ENCODE measurements around the gene FAM111A. TPM values are rescaled to one million over a fixed set of nuclear protein-coding genes. Genes with fewer than 3 reads are reported as not detected.

The FAM111A gene
- total RNA-seq, 2 experiments from 2014 or later, result 87.9 to 135 TPM

DNA sequence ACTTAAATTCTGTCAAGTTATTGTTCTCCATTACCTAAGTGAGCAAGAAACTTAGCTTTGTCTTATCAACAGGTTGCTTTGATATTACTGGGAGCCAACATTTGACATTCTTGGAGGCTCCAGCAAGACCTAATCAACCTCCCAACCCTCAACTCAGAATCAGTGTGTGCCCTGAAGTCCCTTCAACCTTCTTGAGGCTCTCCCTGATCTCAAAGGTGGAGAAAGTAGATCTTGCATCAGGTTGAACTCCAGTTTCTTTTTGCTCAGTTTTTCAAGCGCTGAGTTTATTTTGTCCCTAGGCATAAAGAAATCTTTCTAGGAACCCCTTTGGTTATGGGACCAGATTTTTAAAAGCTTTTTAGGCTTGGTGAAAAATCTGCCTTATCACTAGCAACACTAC is 1.4 kb downstream of the FAM111A start:
- ATAC-seq (no peak), DNase-seq (no peak)
- Mint-ChIP-seq H3K36me3 (ENCODE audit: low read depth) (peaks cover 40% of the 10 kb centered on the region), H3K9me3 (ENCODE audit: low read depth) (no peaks in the 10 kb centered on the region), H3K27me3 (no peaks in the 10 kb centered on the region), H3K4me3 (peak overlapping the region; percentile 91), H3K27ac (peak overlapping the region; percentile 93), H3K4me1 (peaks cover 50% of the 10 kb centered on the region)
- ChIA-PET POLR2A (interaction anchor here (0.6 to 1.8 kb wide), 3 partner anchors 14 to 552 kb away, joined by 3 to 8 read pairs (median 3); no protein-coding TSS in a partner anchor), CTCF (interaction anchor here (0.6 to 9.6 kb wide), 16 partner anchors 8 to 665 kb away, joined by 3 to 130 read pairs (median 4); partner anchors contain the start of genes DTX4 and FAM111B)
- intact Hi-C loops (cut with DNase I, micrococcal nuclease), result loop anchor here (1.0 to 5.0 kb wide), 9 partner anchors 8 to 1717 kb away; partner anchors contain the start of genes OSBP (in 1 of the 2), SELENOH (in 1 of the 2), SLC43A3 (in 1 of the 2) and ZDHHC5 (in 1 of the 2)

DNA sequence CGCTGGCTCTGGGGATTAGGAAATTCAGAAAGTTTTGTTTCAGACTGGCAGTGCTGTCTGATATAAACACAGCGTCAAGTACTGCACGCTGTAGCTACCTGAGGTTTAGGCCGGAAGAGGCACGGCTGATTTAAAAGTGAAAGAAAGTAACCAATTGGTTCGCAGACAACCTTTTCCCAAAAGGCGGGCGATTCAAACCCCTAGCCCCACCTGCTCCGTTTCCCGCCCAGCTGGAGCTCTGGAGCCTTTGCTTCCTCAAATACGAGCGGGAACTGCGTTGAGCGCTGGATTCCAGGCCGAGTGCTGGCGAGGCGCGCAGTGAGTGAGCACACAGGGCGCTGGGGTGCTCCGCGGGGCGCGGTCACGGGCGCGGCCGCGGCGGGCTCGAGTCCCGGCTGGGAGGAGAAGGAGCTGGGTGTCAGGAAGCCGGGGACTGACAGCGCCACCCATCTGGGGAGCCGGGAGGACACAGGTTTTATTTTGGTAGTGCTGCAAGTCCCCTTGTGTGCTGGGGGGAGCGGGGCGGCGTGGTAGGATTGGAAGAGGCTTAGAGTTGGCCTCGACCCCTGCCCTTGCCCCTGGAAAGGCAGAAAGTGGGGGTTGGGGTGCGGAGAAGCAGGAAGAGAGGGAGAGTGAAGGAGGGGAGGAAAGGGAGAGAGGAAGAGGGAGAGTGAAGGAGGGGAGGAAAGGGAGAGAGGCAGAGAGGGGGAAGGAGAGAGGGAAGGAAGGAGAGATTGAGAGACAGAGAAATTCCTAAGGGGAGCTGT is 2.1 kb downstream of the FAM111A start:
- peak overlapping the region; percentile 91 for H3K4me3 Mint-ChIP-seq
- H3K36me3 Mint-ChIP-seq (ENCODE audit: low read depth), result peaks cover 45% of the 10 kb centered on the region
- peak; percentile 63 for ATAC-seq

DNA sequence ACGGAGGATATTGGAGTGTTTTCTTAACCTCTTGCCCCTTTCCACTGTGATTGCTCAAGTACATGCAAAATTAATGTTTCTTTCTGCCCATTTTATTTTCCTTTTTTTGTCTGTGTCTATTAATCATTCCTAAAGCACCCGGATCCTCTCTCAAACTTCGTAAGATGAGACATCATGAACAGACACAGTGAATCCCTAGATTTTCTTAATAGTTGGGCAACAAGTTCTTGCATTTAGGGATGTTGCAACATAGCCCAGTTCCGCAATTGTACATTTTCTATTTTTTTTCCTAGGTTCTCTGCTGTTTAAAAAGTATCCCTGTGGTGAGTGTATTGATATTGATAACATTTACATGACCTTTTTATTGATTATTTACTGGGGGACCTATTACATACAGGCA is 2.9 kb downstream of the FAM111A start:
- Mint-ChIP-seq H3K27me3 (no peaks in the 10 kb centered on the region), H3K36me3 (ENCODE audit: low read depth) (peaks cover 53% of the 10 kb centered on the region), H3K9me3 (ENCODE audit: low read depth) (no peaks in the 10 kb centered on the region), H3K4me1 (peaks cover 53% of the 10 kb centered on the region), H3K4me3 (peak overlapping the region; percentile 91), H3K27ac (peak overlapping the region; percentile 93)
- ChIA-PET CTCF (interaction anchor here (1.1 to 9.6 kb wide), 5 partner anchors 10 to 38 kb away, joined by 4 to 130 read pairs (median 13); partner anchors contain the start of genes DTX4 and FAM111B), POLR2A (no interaction called here)
- no peak for DNase-seq
- intact Hi-C loops (cut with DNase I, micrococcal nuclease), result loop anchor here in 1 of 2 experiments (2.0 kb wide), 1 partner anchor 223 kb away; no protein-coding TSS in a partner anchor
- no peak for ATAC-seq

More for the DNA sequence above, 2.1 kb downstream of the FAM111A start:
- Mint-ChIP-seq H3K27ac (peak overlapping the region; percentile 93), H3K4me1 (peaks cover 50% of the 10 kb centered on the region), H3K9me3 (ENCODE audit: low read depth) (no peaks in the 10 kb centered on the region), H3K27me3 (no peaks in the 10 kb centered on the region)
- ChIA-PET POLR2A (interaction anchor here (0.6 to 1.8 kb wide), 3 partner anchors 14 to 552 kb away, joined by 3 to 8 read pairs (median 3); no protein-coding TSS in a partner anchor), CTCF (interaction anchor here (0.6 to 9.6 kb wide), 16 partner anchors 9 to 664 kb away, joined by 3 to 130 read pairs (median 4); partner anchors contain the start of genes DTX4 and FAM111B)
- intact Hi-C loops (cut with DNase I, micrococcal nuclease), result loop anchor here (1.0 to 5.0 kb wide), 9 partner anchors 8 to 1717 kb away; partner anchors contain the start of genes OSBP (in 1 of the 2), SELENOH (in 1 of the 2), SLC43A3 (in 1 of the 2) and ZDHHC5 (in 1 of the 2)
- peak; percentile 86 for DNase-seq

DNA sequence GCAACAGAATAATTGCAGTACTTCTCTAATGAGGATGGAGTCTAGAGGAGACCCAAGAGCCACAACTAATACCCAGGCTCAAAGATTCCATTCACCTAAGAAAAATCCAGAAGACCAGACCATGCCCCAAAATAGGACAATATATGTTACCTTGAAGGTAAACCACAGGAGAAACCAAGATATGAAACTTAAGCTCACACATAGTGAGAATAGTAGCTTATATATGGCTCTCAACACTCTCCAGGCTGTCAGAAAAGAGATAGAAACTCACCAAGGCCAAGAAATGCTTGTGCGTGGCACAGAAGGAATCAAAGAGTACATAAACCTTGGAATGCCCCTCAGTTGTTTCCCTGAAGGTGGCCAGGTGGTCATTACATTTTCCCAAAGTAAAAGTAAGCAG is 9.1 kb downstream of the FAM111A start:
- POLR2A ChIA-PET, result interaction anchor here (1.4 to 1.9 kb wide), 2 partner anchors 9 to 45 kb away, joined by 3 to 7 read pairs; partner anchors contain the start of genes FAM111A and FAM111B
- CTCF ChIA-PET, result interaction anchor here (0.8 to 2.9 kb wide), 7 partner anchors 9 to 94 kb away, joined by 3 to 12 read pairs (median 8); partner anchors contain the start of genes DTX4, FAM111A and FAM111B
- Mint-ChIP-seq H3K9me3 (ENCODE audit: low read depth) (no peaks in the 10 kb centered on the region), H3K27ac (peak overlapping the region; percentile 93), H3K27me3 (no peaks in the 10 kb centered on the region), H3K4me3 (no peak overlapping the region), H3K36me3 (ENCODE audit: low read depth) (peaks cover 69% of the 10 kb centered on the region), H3K4me1 (peaks cover 42% of the 10 kb centered on the region)
- DNase-seq (no peak), ATAC-seq (peak; percentile 59)
- intact Hi-C loops (cut with DNase I, micrococcal nuclease), result loop anchor here (1.0 to 2.0 kb wide), 3 partner anchors 7 to 578 kb away; partner anchors contain the start of gene FAM111B (in 2 of the 2)

DNA sequence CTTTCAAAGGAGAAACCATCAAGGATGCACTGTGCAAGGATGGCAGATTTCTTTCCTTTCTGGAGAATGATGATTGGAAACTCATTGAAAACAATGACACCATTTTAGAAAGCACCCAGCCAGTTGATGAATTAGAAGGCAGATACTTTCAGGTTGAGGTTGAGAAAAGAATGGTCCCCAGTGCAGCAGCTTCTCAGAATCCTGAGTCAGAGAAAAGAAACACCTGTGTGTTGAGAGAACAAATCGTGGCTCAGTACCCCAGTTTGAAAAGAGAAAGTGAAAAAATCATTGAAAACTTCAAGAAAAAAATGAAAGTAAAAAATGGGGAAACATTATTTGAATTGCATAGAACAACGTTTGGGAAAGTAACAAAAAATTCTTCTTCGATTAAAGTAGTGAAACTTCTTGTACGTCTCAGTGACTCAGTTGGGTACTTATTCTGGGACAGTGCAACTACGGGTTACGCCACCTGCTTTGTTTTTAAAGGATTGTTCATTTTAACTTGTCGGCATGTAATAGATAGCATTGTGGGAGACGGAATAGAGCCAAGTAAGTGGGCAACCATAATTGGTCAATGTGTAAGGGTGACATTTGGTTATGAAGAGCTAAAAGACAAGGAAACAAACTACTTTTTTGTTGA is 9.8 kb downstream of the FAM111A start:
- Mint-ChIP-seq H3K9me3 (ENCODE audit: low read depth) (no peaks in the 10 kb centered on the region), H3K27me3 (no peaks in the 10 kb centered on the region), H3K36me3 (ENCODE audit: low read depth) (peaks cover 62% of the 10 kb centered on the region), H3K4me3 (peak overlapping the region; percentile 45), H3K27ac (peak overlapping the region; percentile 93), H3K4me1 (peaks cover 38% of the 10 kb centered on the region)
- CTCF ChIA-PET, result interaction anchor here (0.5 to 2.9 kb wide), 11 partner anchors 8 to 392 kb away, joined by 3 to 12 read pairs (median 4); partner anchors contain the start of genes DTX4, FAM111A and FAM111B
- POLR2A ChIA-PET, result interaction anchor here (1.4 to 1.9 kb wide), 2 partner anchors 10 to 46 kb away, joined by 3 to 7 read pairs; partner anchors contain the start of genes FAM111A and FAM111B
- intact Hi-C loops (cut with DNase I, micrococcal nuclease), result loop anchor here (1.0 to 2.0 kb wide), 3 partner anchors 8 to 579 kb away; partner anchors contain the start of gene FAM111B (in 2 of the 2)
- peak; percentile 97 for ATAC-seq
- peak; percentile 58 for DNase-seq

DNA sequence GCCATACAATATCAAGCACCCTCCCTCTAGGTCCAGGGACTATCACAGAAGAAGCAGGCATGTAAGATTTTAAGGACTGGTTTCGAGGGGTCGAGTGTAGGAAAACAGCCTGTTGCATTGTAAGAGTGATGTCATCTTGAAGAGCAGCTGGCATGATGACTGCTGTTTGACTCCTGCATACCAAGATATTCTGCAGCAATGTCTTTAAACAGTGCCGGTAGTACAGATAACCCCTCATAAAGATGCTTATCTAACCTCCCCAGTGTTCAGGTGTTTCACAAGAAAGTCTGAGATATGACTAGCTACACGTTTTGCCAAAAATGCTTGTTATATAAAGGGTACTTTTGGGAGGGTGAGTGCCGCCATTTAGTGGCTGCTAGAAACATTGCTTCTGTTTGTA is 12.0 kb downstream of the FAM111A start:
- Mint-ChIP-seq H3K36me3 (ENCODE audit: low read depth) (peaks cover 43% of the 10 kb centered on the region), H3K9me3 (ENCODE audit: low read depth) (no peaks in the 10 kb centered on the region), H3K4me1 (peaks cover 35% of the 10 kb centered on the region), H3K27ac (no peak overlapping the region), H3K4me3 (no peak overlapping the region), H3K27me3 (no peaks in the 10 kb centered on the region)
- CTCF ChIA-PET, result interaction anchor here (1.0 to 3.3 kb wide), 2 partner anchors 16 to 19 kb away, joined by 3 to 19 read pairs; partner anchors contain the start of gene DTX4
- ATAC-seq (no peak), DNase-seq (no peak)
- intact Hi-C loops (cut with DNase I, micrococcal nuclease), result loop anchor here in 1 of 2 experiments (5.0 kb wide), 1 partner anchor 197 kb away; no protein-coding TSS in a partner anchor
- POLR2A ChIA-PET, result no interaction called here

DNA sequence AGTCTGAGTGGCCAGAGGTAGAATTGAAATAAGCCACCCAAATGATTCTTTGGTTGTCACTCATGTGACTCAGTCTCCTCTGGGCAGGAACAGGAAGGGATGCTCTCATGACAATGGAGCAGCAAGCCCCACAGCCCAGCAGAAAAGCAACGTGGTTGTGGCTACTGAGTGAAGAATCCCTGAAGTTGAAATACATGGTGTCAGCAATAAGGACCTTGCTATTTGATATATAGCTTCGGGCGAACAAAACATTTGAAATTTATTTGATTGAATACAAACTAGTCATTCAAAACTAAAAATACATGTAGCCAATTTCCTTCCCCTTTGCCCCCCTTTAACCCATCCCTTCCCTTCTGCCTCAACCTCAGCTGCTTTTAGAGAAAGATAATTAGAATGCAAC is 14.8 kb downstream of the FAM111A start:
- ChIA-PET CTCF (interaction anchor here (0.6 to 3.8 kb wide), 26 partner anchors 8 to 590 kb away, joined by 3 to 130 read pairs (median 7); partner anchors contain the start of genes DTX4, FAM111A and FAM111B), POLR2A (interaction anchor here (0.7 kb wide), 1 partner anchor 280 kb away, joined by 4 read pairs; no protein-coding TSS in a partner anchor)
- Mint-ChIP-seq H3K4me1 (peaks cover 16% of the 10 kb centered on the region), H3K36me3 (ENCODE audit: low read depth) (peaks cover 19% of the 10 kb centered on the region), H3K4me3 (no peak overlapping the region), H3K27me3 (peaks cover 3% of the 10 kb centered on the region), H3K27ac (no peak overlapping the region), H3K9me3 (ENCODE audit: low read depth) (no peaks in the 10 kb centered on the region)
- ATAC-seq (no peak), DNase-seq (no peak)
- intact Hi-C loops (cut with DNase I, micrococcal nuclease), result loop anchor here in 1 of 2 experiments (5.0 kb wide), 1 partner anchor 200 kb away; no protein-coding TSS in a partner anchor

DNA sequence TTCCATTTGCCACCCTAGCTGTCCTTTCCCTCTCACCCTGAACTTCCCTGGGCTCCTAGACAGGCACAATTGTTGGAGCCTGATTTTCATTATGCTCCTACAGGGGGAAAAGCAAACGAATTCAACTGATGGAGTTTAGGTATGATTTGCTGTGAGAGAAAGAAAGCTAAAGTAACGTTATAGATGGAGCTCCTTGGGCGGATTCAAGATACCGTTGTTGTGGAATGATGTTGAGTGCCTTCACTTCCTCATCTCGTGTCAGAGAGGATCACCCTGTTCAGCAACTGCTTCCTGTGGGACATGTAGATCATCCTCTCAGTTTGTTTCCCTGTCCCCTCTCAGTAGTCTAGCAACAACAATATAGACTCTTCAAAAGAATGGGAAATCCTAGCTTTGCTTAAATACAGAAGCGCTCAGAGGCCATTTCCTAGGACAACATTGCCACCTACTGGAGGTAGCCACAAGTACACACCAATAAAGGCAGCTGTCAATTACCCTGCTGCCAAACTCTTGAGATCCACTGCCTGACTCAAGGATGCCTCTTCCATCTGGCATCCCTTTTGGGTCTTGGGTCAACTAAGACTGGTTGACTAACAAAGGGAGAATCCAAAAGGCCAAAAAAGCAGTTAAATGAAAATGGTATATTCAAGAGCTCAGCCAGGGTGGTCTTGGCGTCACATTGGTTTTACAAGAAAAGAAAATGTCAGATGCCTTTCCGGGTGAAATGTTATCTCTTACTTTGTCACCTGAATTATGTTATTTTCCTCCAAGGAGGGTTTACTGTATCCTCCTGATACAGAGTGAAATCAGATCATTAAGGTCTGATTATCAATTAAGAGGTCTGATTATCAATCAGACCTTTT is 15.8 kb downstream of the FAM111A start:
- ATAC-seq (peak; percentile 98), DNase-seq (peak; percentile 74)
- Mint-ChIP-seq H3K4me1 (peaks cover 6% of the 10 kb centered on the region), H3K27ac (no peak overlapping the region), H3K27me3 (peaks cover 6% of the 10 kb centered on the region), H3K9me3 (ENCODE audit: low read depth) (no peaks in the 10 kb centered on the region), H3K4me3 (no peak overlapping the region), H3K36me3 (ENCODE audit: low read depth) (peaks cover 9% of the 10 kb centered on the region)
- intact Hi-C loops (cut with DNase I, micrococcal nuclease), result loop anchor here (1.0 to 5.0 kb wide), 5 partner anchors 16 to 201 kb away; partner anchors contain the start of gene FAM111A (in 2 of the 2)
- POLR2A ChIA-PET, result interaction anchor here (0.5 to 1.3 kb wide), 4 partner anchors 14 to 279 kb away, joined by 4 to 8 read pairs (median 4); partner anchors contain the start of gene FAM111A
- CTCF ChIA-PET, result interaction anchor here (0.6 to 3.8 kb wide), 50 partner anchors 9 to 1540 kb away, joined by 3 to 130 read pairs (median 4); partner anchors contain the start of genes DTX4, FAM111A and FAM111B

DNA sequence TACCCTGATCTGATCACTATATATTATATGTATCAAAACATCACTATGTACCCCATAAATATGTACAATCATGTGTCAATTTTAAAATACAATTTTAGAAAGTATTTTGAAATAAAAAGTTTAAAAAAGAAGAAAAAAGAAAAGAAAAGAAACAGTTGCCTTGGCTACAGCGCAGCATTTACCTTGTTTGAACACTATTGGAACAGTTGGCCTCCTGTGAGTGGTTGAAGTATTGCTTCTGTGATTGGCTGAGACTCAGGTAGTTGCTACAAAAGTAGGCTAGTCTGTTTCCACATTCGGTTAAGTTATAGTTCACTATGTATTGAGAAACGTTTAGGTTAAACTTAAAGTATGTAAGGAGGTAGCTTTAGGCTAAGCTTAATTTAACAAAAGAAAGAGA is 21.4 kb downstream of the FAM111A start:
- Mint-ChIP-seq H3K27me3 (peaks cover 10% of the 10 kb centered on the region), H3K27ac (no peak overlapping the region), H3K36me3 (ENCODE audit: low read depth) (no peaks in the 10 kb centered on the region), H3K4me1 (peaks cover 2% of the 10 kb centered on the region), H3K9me3 (ENCODE audit: low read depth) (no peaks in the 10 kb centered on the region), H3K4me3 (no peak overlapping the region)
- CTCF ChIA-PET, result interaction anchor here (0.6 to 1.6 kb wide), 5 partner anchors 8 to 378 kb away, joined by 3 to 4 read pairs (median 3); partner anchors contain the start of genes DTX4 and FAM111A
- intact Hi-C loops (cut with DNase I, micrococcal nuclease), result no loop called here
- ATAC-seq, result no peak
- no peak for DNase-seq
- POLR2A ChIA-PET, result interaction anchor here (0.7 kb wide), 1 partner anchor 1910 kb away, joined by 3 read pairs; no protein-coding TSS in a partner anchor

All from activated CD4-positive, alpha-beta T cell treated with anti-CD3 and anti-CD28 coated beads for 36 hours (primary cell).